Measurements from ENCODE around the gene GALNT14. TPM values are rescaled to one million over a fixed set of nuclear protein-coding genes. Genes with fewer than 3 reads are reported as not detected.

Gene GALNT14
- total RNA-seq, 1 experiment from 2014 or later, result 2.7 TPM

DNA sequence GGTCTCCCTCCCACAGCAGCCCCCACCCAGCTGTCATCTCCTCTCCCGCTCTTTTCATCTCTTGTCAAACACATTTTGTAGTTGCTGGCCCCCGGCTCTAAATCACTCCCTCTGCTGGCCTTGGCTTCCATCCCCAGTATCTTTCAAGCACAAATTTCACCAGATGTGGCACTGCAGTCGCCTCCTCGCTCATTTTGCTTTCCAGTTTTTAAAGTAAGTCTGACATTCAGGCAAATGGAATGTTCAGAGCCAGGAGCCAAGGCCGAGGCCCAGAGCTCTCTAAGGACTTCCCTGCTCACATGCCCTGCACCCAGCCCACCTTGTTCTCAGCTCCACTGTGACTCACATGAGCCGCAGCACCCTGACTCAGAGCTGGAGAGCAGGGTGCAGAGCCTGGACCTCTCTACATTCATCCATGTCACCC is 158.4 kb downstream of the GALNT14 start:
- no peaks in the 10 kb centered on the region for H4K20me1 ChIP-seq (ENCODE audit: control insufficient read depth, insufficient read depth, insufficient read length)
- H3K79me2 ChIP-seq (ENCODE audit: insufficient read depth, low read length), result no peaks in the 10 kb centered on the region
- no peak overlapping the region for H3K27ac ChIP-seq (ENCODE audit: insufficient read length, low read depth, low read length)
- H3K27me3 Mint-ChIP-seq (ENCODE audit: low read depth), result peaks cover 2% of the 10 kb centered on the region
- no peaks in the 10 kb centered on the region for H3K9me3 ChIP-seq (ENCODE audit: control insufficient read depth, low read depth, low read length)
- H3K18ac ChIP-seq (ENCODE audit: insufficient read length, low read depth, low read length), result no peak overlapping the region
- no peaks in the 10 kb centered on the region; a peak in 1 of 7 replicates for H3K36me3 Mint-ChIP-seq (ENCODE audit: insufficient read depth in 1 of 3, low read depth in 3 of 3)
- 0 out of 2 replicates have a peak overlapping the region, but pooled peaks have one; percentile 19 for H3K14ac ChIP-seq (ENCODE audit: insufficient read depth, low read length)
- no peak overlapping the region for H2BK12ac ChIP-seq (ENCODE audit: insufficient read length, low read depth, low read length)
- H2BK5ac ChIP-seq (ENCODE audit: insufficient read length, low read length), result no peak overlapping the region
- H2BK20ac ChIP-seq (ENCODE audit: low read depth, low read length, poor library complexity, severe bottlenecking), result no peak overlapping the region
- H2BK120ac ChIP-seq (ENCODE audit: low read depth, low read length, poor library complexity, severe bottlenecking), result no peak overlapping the region
- H4K8ac ChIP-seq (replicated peaks; ENCODE audit: insufficient read length, low read depth, low read length), result no peak overlapping the region
- H3K23ac ChIP-seq (ENCODE audit: insufficient read length, low read depth, low read length), result no peak overlapping the region
- TF ChIP-seq, protein P1, sequence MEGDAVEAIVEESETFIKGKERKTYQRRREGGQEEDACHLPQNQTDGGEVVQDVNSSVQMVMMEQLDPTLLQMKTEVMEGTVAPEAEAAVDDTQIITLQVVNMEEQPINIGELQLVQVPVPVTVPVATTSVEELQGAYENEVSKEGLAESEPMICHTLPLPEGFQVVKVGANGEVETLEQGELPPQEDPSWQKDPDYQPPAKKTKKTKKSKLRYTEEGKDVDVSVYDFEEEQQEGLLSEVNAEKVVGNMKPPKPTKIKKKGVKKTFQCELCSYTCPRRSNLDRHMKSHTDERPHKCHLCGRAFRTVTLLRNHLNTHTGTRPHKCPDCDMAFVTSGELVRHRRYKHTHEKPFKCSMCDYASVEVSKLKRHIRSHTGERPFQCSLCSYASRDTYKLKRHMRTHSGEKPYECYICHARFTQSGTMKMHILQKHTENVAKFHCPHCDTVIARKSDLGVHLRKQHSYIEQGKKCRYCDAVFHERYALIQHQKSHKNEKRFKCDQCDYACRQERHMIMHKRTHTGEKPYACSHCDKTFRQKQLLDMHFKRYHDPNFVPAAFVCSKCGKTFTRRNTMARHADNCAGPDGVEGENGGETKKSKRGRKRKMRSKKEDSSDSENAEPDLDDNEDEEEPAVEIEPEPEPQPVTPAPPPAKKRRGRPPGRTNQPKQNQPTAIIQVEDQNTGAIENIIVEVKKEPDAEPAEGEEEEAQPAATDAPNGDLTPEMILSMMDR (conservative IDR thresholded peaks at IDR 0.05), result peak; percentile 47
- 0 out of 7 replicates have a peak overlapping the region, but pooled peaks of 1 of the 3 experiments have one; percentile 24 for H3K27ac Mint-ChIP-seq
- no peaks in the 10 kb centered on the region for H3K79me1 ChIP-seq (ENCODE audit: insufficient read depth, low read depth, low read length, poor library complexity, severe bottlenecking)
- no peak overlapping the region for H3K4me3 Mint-ChIP-seq
- WGBS (ENCODE audit: extremely low coverage, insufficient read length, low lambda C conversion rate), result no CpG with 5 or more reads among the region's 6 CpGs
- H2AK5ac ChIP-seq (ENCODE audit: insufficient read length, low read length), result no peak overlapping the region
- no peak overlapping the region for H3K9ac ChIP-seq (ENCODE audit: extremely low read depth, insufficient read length, low read length)
- no peaks in the 10 kb centered on the region for H3K27me3 ChIP-seq (ENCODE audit: insufficient read depth, low read length)
- H4K5ac ChIP-seq (ENCODE audit: insufficient read length, low read depth, low read length), result no peak overlapping the region
- no peak overlapping the region for H3K56ac ChIP-seq (ENCODE audit: insufficient read length, low read depth, low read length)
- H2AFZ ChIP-seq (ENCODE audit: low read length), result no peak overlapping the region
- H3K4me1 Mint-ChIP-seq, result peaks cover 12 to 23% of the 10 kb centered on the region in 2 experiments
- no peak overlapping the region for H4K91ac ChIP-seq (ENCODE audit: insufficient read length, low read depth, low read length)
- no peaks in the 10 kb centered on the region for H3K4me1 ChIP-seq (ENCODE audit: insufficient read depth, low read length)
- no peak overlapping the region for H3K4ac ChIP-seq (ENCODE audit: low read depth, low read length)
- no peak overlapping the region for H2BK15ac ChIP-seq (ENCODE audit: low read depth, low read length)
- H3K23me2 ChIP-seq (ENCODE audit: insufficient read length, low read depth, low read length, poor library complexity, severe bottlenecking), result no peaks in the 10 kb centered on the region
- no peak for DNase-seq
- H3T11ph ChIP-seq (ENCODE audit: low read length), result no peak overlapping the region
- no peak overlapping the region for H3K4me2 ChIP-seq (ENCODE audit: insufficient read depth, insufficient read length, low read length)
- H3K9me3 Mint-ChIP-seq, result no peaks in the 10 kb centered on the region

Data from H9 (cell line).